ENCODE data around the gene KAZN.

KAZN gene

DNA sequence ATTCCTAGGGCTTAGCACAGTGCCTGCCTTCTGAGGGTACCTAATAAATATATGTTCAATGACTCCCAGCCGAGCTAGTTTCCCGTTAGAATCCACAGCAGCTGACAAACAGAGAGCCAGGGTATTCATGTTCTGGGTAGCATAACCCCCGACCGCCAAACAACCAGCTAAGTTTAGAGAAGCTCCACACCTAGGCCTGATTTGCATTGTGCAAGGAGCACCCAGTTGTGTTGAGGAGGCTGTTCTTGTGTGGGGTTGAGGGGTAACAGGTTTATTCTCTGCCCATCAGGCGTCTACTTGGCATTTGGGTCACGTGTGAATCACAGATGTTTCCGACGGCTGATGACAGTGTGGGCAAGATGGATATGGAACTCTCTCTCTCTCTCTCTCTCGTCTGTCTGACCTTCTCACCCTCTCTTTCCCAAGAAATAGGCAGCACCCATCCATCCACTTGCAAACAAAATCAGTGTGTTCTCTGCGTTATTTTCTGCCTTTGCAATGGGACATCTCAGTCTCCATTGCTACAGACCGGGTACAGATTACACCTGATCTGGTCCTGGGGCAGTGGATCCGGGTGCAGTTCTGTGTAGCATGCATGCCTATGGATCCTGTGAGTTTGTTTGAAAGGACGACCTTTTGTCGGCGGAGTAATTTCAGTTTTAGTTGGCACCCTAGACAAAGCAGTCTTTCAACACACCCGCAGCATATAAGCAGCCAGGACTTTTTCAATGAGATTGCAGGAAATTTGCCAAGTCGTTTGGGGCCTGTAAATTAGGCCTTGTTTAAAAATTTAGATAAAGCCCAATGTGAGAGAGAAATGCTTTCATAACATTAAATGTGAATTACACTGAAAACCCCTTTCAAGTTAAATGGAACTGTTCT lies 29.4 kb downstream of the KAZN start:
- TF ChIP-seq, protein P1, sequence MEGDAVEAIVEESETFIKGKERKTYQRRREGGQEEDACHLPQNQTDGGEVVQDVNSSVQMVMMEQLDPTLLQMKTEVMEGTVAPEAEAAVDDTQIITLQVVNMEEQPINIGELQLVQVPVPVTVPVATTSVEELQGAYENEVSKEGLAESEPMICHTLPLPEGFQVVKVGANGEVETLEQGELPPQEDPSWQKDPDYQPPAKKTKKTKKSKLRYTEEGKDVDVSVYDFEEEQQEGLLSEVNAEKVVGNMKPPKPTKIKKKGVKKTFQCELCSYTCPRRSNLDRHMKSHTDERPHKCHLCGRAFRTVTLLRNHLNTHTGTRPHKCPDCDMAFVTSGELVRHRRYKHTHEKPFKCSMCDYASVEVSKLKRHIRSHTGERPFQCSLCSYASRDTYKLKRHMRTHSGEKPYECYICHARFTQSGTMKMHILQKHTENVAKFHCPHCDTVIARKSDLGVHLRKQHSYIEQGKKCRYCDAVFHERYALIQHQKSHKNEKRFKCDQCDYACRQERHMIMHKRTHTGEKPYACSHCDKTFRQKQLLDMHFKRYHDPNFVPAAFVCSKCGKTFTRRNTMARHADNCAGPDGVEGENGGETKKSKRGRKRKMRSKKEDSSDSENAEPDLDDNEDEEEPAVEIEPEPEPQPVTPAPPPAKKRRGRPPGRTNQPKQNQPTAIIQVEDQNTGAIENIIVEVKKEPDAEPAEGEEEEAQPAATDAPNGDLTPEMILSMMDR (IDR thresholded peaks at IDR 0.05; ENCODE audit: insufficient read depth, low read length, poor library complexity, severe bottlenecking): no peak
- no peaks in the 10 kb centered on the region for H3K36me3 ChIP-seq (ENCODE audit: control insufficient read depth, insufficient read depth, low read length)
- DNase-seq (ENCODE audit: extremely low read depth, insufficient read length): no peak

DNA sequence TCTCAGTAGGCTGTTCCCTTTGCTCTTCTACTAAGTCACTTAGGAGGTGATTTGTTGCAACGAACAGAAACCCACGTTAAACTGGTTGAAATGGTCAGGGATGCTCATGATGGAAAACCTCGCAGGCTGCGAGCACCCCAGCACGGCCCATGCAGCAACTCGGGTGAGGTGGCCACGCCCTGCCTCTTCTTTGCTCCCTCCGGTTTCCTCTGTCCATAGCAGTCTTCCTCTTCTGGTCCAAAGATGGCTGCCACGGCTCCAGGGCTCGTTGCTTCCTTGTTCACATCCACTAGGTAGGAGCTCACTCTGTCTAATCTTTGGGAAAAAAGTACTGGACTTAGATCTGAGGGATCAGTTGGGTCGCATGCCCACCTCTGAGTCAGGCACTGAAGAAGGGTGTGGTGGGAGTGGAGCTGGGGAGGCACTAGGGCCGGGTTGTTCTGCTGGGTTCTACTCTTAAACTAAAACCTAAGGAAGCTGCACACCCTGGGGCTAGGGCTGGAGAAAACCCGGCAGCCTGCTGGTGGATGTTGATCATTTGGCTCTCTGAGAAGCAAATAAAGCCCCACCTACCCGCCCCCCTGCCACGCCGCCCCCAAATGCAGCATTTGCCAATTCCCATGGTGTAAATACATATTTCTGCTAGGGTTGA lies 31.0 kb downstream of the KAZN start:
- DNase-seq (ENCODE audit: extremely low read depth, insufficient read length): no peak
- peaks cover 2% of the 10 kb centered on the region; the same call in 1 of the 2 replicates for H3K27me3 ChIP-seq (replicated peaks; ENCODE audit: control insufficient read depth, insufficient read depth, low read length)
- no peaks in the 10 kb centered on the region for H3K36me3 ChIP-seq (ENCODE audit: control insufficient read depth, insufficient read depth, low read length)
- TF ChIP-seq, protein P1 (IDR thresholded peaks at IDR 0.05; ENCODE audit: insufficient read depth, low read length, poor library complexity, severe bottlenecking): no peak
- H3K4me3 ChIP-seq (replicated peaks; ENCODE audit: low read depth, low read length): no peak overlapping the region

More for the DNA sequence above, 29.4 kb downstream of the KAZN start:
- Histone ChIP-seq H3K27me3 (replicated peaks; ENCODE audit: control insufficient read depth, insufficient read depth, low read length) (peaks cover 2% of the 10 kb centered on the region; the same call in 1 of the 2 replicates), H3K4me3 (replicated peaks; ENCODE audit: low read depth, low read length) (no peak overlapping the region)

DNA sequence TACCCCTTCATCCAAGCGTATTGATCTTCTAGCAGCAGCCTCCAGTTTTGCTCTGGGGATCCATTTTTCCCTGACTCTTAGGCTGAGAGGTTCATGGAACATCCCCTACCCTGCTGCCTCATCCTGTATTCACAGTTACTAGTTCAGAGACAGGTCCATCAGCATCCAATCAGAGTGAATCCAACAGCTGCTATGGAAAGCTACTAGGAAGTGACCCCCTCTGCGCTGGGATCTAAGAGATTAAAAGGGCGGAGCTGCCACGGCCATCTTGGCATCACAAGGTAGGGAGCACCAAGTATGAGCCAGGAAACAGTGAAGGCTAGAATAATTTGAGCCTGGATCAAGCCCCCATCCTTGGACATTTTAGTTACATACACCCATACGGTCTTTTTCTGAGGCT lies 32.5 kb downstream of the KAZN start:
- no peaks in the 10 kb centered on the region for H3K36me3 ChIP-seq (ENCODE audit: control insufficient read depth, insufficient read depth, low read length)
- no peak for DNase-seq (ENCODE audit: extremely low read depth, insufficient read length)
- no peak overlapping the region for H3K4me3 ChIP-seq (replicated peaks; ENCODE audit: low read depth, low read length)
- peaks cover 2% of the 10 kb centered on the region for H3K27me3 ChIP-seq (replicated peaks; ENCODE audit: control insufficient read depth, insufficient read depth, low read length)
- TF ChIP-seq, protein P1 (IDR thresholded peaks at IDR 0.05; ENCODE audit: insufficient read depth, low read length, poor library complexity, severe bottlenecking): no peak

DNA sequence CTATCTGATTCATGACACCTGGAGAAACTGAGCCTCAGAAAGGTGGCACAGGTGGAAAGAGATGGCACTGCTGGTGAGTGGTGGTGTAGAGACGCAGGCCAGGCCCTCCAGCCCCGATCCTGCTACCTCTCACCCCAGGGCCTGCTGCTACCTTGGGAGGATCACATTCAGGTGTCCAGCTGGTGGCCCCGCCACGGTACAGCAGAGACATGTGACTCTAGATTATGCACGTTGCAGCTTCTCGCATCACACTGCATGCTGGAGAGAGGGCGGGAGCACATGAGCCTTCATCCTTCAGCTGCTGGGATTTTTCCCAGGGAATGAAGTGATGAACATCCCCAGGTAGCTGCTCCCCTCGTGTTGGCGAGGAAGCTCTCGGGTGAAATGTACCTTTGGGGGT lies 32.9 kb downstream of the KAZN start:
- TF ChIP-seq, protein P1 (IDR thresholded peaks at IDR 0.05; ENCODE audit: insufficient read depth, low read length, poor library complexity, severe bottlenecking): no peak
- H3K4me3 ChIP-seq (replicated peaks; ENCODE audit: low read depth, low read length): no peak overlapping the region
- H3K36me3 ChIP-seq (ENCODE audit: control insufficient read depth, insufficient read depth, low read length): no peaks in the 10 kb centered on the region

DNA sequence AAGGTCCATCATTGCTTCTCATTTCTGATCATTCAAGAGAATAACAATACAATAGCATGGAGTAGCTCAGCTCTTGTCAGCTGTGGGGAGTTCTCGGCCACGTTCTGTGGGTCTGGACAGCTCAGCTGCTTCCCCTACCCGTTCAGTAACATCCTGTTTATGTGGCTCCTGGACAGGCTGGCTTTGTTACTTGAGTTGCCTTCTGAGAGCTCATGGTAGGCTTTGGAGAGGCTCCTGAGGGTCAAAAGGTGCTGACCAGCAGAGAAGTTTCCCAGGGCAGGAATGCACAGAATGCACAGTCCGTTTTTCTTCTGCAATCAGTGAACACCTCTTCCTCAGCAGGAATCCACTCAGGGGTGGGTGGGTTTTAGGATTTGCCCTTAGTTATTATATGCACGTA lies 36.0 kb downstream of the KAZN start:
- Histone ChIP-seq H3K4me3 (replicated peaks; ENCODE audit: low read depth, low read length) (no peak overlapping the region), H3K36me3 (ENCODE audit: control insufficient read depth, insufficient read depth, low read length) (no peaks in the 10 kb centered on the region), H3K27me3 (replicated peaks; ENCODE audit: control insufficient read depth, insufficient read depth, low read length) (no peaks in the 10 kb centered on the region; the same call in none of the 2 replicates)
- TF ChIP-seq, protein P1 (IDR thresholded peaks at IDR 0.05; ENCODE audit: insufficient read depth, low read length, poor library complexity, severe bottlenecking): no peak
- no peak for DNase-seq (ENCODE audit: extremely low read depth, insufficient read length)

More for the DNA sequence above, 32.9 kb downstream of the KAZN start:
- H3K27me3 ChIP-seq (replicated peaks; ENCODE audit: control insufficient read depth, insufficient read depth, low read length): no peaks in the 10 kb centered on the region; the same call in 1 of the 2 replicates
- no peak for DNase-seq (ENCODE audit: extremely low read depth, insufficient read length)
